ENCODE measurements around the gene MGMT.

The MGMT gene

GRCh38 chr10:129495698-129496097 is 28.7 kb downstream of the MGMT start:
- in situ Hi-C loops (cut with HindIII; ENCODE audit: low sequenced_read_pairs): no loop called here
- no peak for DNase-seq (ENCODE audit: low read depth)
- no peak overlapping the region for H3K4me3 ChIP-seq (ENCODE audit: low read depth, low read length)
- no peak for TF ChIP-seq CTCF (IDR thresholded peaks at IDR 0.05; ENCODE audit: low read depth, low read length, missing control alignments)

DNA sequence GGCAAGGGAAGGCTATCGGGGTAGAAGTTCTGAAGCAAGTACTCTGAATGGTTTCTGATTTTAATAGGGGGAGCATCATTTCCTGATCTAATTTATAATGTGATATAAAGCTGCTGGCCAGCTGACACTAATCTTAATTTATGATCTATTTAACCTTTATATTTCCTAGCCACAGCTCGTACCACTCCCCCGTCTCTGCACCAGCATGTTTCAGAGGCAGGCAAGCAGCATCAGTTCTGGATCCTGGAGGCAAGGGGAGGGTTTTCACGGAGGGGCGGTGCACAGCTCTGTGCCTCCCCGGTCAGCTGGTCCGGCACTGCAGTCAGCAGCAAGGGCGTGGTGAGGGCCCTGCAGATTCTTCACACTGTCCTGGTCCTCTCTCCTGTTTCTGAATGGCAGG is 30.0 kb downstream of the MGMT start:
- H3K4me3 ChIP-seq (ENCODE audit: low read depth, low read length): no peak overlapping the region
- no peak for TF ChIP-seq CTCF (IDR thresholded peaks at IDR 0.05; ENCODE audit: low read depth, low read length, missing control alignments)
- in situ Hi-C loops (cut with HindIII; ENCODE audit: low sequenced_read_pairs): no loop called here
- DNase-seq (ENCODE audit: low read depth): no peak

- no peak overlapping the region for H3K4me3 ChIP-seq (ENCODE audit: low read depth, low read length)
- no peak for TF ChIP-seq CTCF (IDR thresholded peaks at IDR 0.05; ENCODE audit: low read depth, low read length, missing control alignments)
- in situ Hi-C loops (cut with HindIII; ENCODE audit: low sequenced_read_pairs): no loop called here
- no peak for DNase-seq (ENCODE audit: low read depth)
Measured at GRCh38 chr10:129498680-129499079, 31.6 kb downstream of the MGMT start.

- DNase-seq (ENCODE audit: low read depth): no peak
- in situ Hi-C loops (cut with HindIII; ENCODE audit: low sequenced_read_pairs): no loop called here
- TF ChIP-seq CTCF (IDR thresholded peaks at IDR 0.05; ENCODE audit: low read depth, low read length, missing control alignments): no peak
- H3K4me3 ChIP-seq (ENCODE audit: low read depth, low read length): no peak overlapping the region
Measured at GRCh38 chr10:129500617-129501339, 33.7 kb downstream of the MGMT start.

GRCh38 chr10:129501652-129502436 is 34.8 kb downstream of the MGMT start:
- no peak for TF ChIP-seq CTCF (IDR thresholded peaks at IDR 0.05; ENCODE audit: low read depth, low read length, missing control alignments)
- in situ Hi-C loops (cut with HindIII; ENCODE audit: low sequenced_read_pairs): no loop called here
- no peak overlapping the region for H3K4me3 ChIP-seq (ENCODE audit: low read depth, low read length)
- no peak for DNase-seq (ENCODE audit: low read depth)

DNA sequence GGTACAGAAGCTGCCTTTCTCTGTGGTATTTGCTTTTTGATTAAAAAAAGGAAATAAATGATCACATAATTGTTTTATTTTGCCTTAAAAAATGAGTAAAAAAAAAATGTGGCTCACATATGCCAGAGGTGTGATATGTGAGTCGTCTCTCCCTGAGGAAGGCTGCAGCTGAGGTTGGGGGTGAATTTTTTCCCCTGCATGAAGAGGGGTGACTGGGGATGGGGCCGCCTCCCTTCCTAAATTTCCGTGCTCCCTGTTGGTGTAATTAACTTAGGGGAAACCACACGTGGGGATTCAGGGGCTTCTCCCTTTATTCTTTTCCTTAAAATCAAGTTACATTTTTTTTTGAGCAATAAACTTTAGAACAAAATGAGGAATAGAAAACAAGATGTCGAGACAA is 35.4 kb downstream of the MGMT start:
- in situ Hi-C loops (cut with HindIII; ENCODE audit: low sequenced_read_pairs): no loop called here
- no peak overlapping the region for H3K4me3 ChIP-seq (ENCODE audit: low read depth, low read length)
- no peak for DNase-seq (ENCODE audit: low read depth)
- TF ChIP-seq CTCF (IDR thresholded peaks at IDR 0.05; ENCODE audit: low read depth, low read length, missing control alignments): no peak
